Measurements from ENCODE around the gene IL17RA.

DNA sequence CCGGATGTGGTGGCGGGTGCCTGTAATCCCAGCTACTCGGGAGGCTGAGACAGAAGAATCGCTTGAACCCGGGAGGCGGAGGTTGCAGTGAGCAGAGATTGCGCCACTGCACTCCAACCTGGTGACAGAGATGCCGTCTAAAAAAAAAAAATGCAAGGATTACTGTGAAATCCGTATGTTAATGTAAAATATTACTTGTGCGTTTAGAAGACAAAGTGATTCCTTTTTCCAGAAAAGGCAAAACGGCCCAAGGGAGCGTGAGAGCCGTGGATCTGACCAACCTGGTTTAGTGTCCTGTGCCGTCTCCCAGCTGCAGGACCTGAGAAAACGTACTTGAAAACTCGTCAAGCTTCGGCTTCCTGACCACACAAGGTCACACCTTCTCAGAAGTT is 73.4 kb downstream of the IL17RA start:
- TF ChIP-seq POLR2A (IDR thresholded peaks at IDR 0.05; ENCODE audit: low read length) (no peak), GATA1 (IDR thresholded peaks at IDR 0.05; ENCODE audit: low read depth, low read length) (no peak)

Measured in erythroblast (primary cell).